K562 (cell line): ENCODE measurements around the gene CARD10. TPM values are rescaled to one million over a fixed set of nuclear protein-coding genes. Genes with fewer than 3 reads are reported as not detected.

Experiments used
- ATAC-seq: fragments of 200-7000 bp; cut with Tn5 transposase; 3 replicates; pipeline ENCODE4 v1.9.1; 2020; ENCODE audit warnings: moderate library complexity
- BruUV-seq: library from RNA; stranded (reverse); fragments of 400-500 nt; replicated peaks from 2 replicates; lab custom pipeline; 2021; lab: Mats Ljungman, UMichigan
- CTCF ChIA-PET: fragments of 300-600 bp; formaldehyde crosslinking; extraction: SDS; loops from one replicate; lab custom pipeline; 2021; ENCODE audit warnings: low intra/inter-chr PET ratio; lab: Yijun Ruan, JAX
- POLR2A ChIA-PET: fragments of 300-600, 350-650 bp; sonication (Branson Sonifier 250); formaldehyde crosslinking; extraction: SDS; loops from one replicate; lab custom pipeline; 2021; ENCODE audit warnings: antibody characterized with exemption, inconsistent platforms; lab: Yijun Ruan, JAX
- DNase-seq, 4 experiments: peaks; one replicate each; pipeline versions ENCODE4 v3.0.0 to v3.0.0-alpha.2; 2011 to 2018; ENCODE audit warnings: low spot score in 3 of 4, mixed read lengths in 3 of 4; ENCODE audit errors: extremely low read depth in 1 of 4
- FAIRE-seq: peaks from 2 replicates; lab custom pipeline; 2011; peaks lifted over from hg19 to GRCh38; lab: Jason Lieb, UNC
- H2AFZ ChIP-seq: 2 replicates; pipeline ENCODE4 v1.6.0; 2011; ENCODE audit warnings: low read depth, low read length, control low read depth, inconsistent platforms
- H3K27ac ChIP-seq: fragments of 200-600 bp; 3 replicates; pipeline ENCODE4 v1.8.0; 2011; ENCODE audit warnings: low read depth, mild to moderate bottlenecking, control low read depth, inconsistent platforms, low read length, moderate library complexity, mixed read lengths; ENCODE audit errors: extremely low read depth
- H3K27me3 ChIP-seq, 2 experiments: fragments of 300-600 bp in 1 of 2; 2 replicates in 1 of 2; 3 replicates in 1 of 2; pipeline versions ENCODE4 v1.6.0 to v1.8.0; 2011; ENCODE audit warnings: inconsistent platforms in 2 of 2, low read length in 2 of 2, mild to moderate bottlenecking in 1 of 2, mixed read lengths in 1 of 2, moderate library complexity in 1 of 2; ENCODE audit not compliant: control insufficient read depth in 2 of 2, insufficient read depth in 2 of 2
- H3K36me3 ChIP-seq: fragments of 300-600 bp; 3 replicates; pipeline ENCODE4 v1.8.0; 2011; ENCODE audit warnings: mild to moderate bottlenecking, low read length, inconsistent platforms; ENCODE audit not compliant: control insufficient read depth, insufficient read depth
- H3K4me1 ChIP-seq, 2 experiments: fragments of 200-600 bp in 1 of 2; replicated peaks in 1 of 2; 2 replicates in 1 of 2; 3 replicates in 1 of 2; pipeline versions ENCODE4 v1.5.1 to v1.8.0; 2011; ENCODE audit warnings: inconsistent platforms in 2 of 2, low read length in 2 of 2, mild to moderate bottlenecking in 1 of 2, mixed read lengths in 1 of 2, moderate library complexity in 1 of 2; ENCODE audit not compliant: control insufficient read depth in 2 of 2, insufficient read depth in 2 of 2
- H3K4me2 ChIP-seq: 2 replicates; pipeline ENCODE4 v1.6.1; 2011; ENCODE audit warnings: low read length, control low read depth, inconsistent platforms, mixed read lengths; ENCODE audit not compliant: insufficient read depth
- H3K4me3 ChIP-seq: fragments of 200-600 bp; sonication (generic), shearing (Covaris generic); 2 replicates; pipeline ENCODE4 v1.5.1; 2016; ENCODE audit warnings: control low read depth, inconsistent platforms
- H3K79me2 ChIP-seq: fragments of 200-600 bp; 3 replicates; pipeline ENCODE4 v1.8.0; 2011; ENCODE audit warnings: low read length, inconsistent platforms; ENCODE audit not compliant: control insufficient read depth, insufficient read depth
- H3K9ac ChIP-seq, 2 experiments: 2 replicates each; pipeline versions ENCODE4 v1.6.0 to v1.6.1; 2011; ENCODE audit warnings: low read depth in 2 of 2, low read length in 2 of 2, control low read depth in 1 of 2, inconsistent platforms in 1 of 2, mild to moderate bottlenecking in 1 of 2, mixed read lengths in 1 of 2; ENCODE audit not compliant: insufficient read depth in 1 of 2
- H3K9me1 ChIP-seq: one replicate; pipeline ENCODE4 v1.6.0; 2011; ENCODE audit warnings: inconsistent platforms, mild to moderate bottlenecking, low read length, moderate library complexity; ENCODE audit not compliant: control insufficient read depth, insufficient read depth
- H3K9me3 ChIP-seq: replicated peaks from 2 replicates; pipeline ENCODE4 v1.5.1; 2011; ENCODE audit warnings: low read depth, low read length, inconsistent platforms; ENCODE audit not compliant: control insufficient read depth, insufficient read depth
- H4K20me1 ChIP-seq: replicated peaks from 2 replicates; pipeline ENCODE4 v1.6.1; 2011; ENCODE audit warnings: low read length, inconsistent platforms, mixed read lengths; ENCODE audit not compliant: control insufficient read depth, insufficient read depth
- E2F3 ChIP-seq: fragments of 250-450 bp; sonication (Bioruptor Pico); IDR thresholded peaks from 2 replicates; pipeline ENCODE4 v1.4.0; 2020; ENCODE audit warnings: mild to moderate bottlenecking
- EP300 ChIP-seq: IDR thresholded peaks from 2 replicates; pipeline ENCODE4 v1.6.1; 2012; ENCODE audit warnings: low read length, improper control_type of control experiment
- ETS2 ChIP-seq: IDR thresholded peaks from 2 replicates; pipeline ENCODE4 v1.6.1; 2016; ENCODE audit warnings: borderline replicate concordance, missing genetic modification characterization, mild to moderate bottlenecking, moderate library complexity, missing compliant biosample characterization; ENCODE audit not compliant: poor library complexity, severe bottlenecking
- FUS ChIP-seq: fragments of 200-400 bp; formaldehyde crosslinking; optimal IDR thresholded peaks from 2 replicates; pipeline ENCODE3; 2017; ENCODE audit warnings: low read depth, low read length
- NFATC3 ChIP-seq: fragments of 450-650 bp; IDR thresholded peaks from 2 replicates; pipeline ENCODE4 v1.6.1; 2017; ENCODE audit warnings: mild to moderate bottlenecking
- NR0B1 ChIP-seq: fragments of 450-650 bp; IDR thresholded peaks from one replicate; pipeline ENCODE4 v1.6.1; 2018; ENCODE audit warnings: mild to moderate bottlenecking, moderate library complexity; ENCODE audit not compliant: partially characterized antibody
- NR1H2 ChIP-seq: sonication (generic); formaldehyde crosslinking; IDR thresholded peaks from 2 replicates; pipeline ENCODE4 v1.4.0; 2020; ENCODE audit warnings: mild to moderate bottlenecking, missing genetic modification reagents
- NR2C2 ChIP-seq, 2 experiments: fragments of 200-800 bp in 1 of 2; sonication (Bioruptor generic) in 1 of 2; sonication (generic) in 1 of 2; formaldehyde crosslinking in 1 of 2; IDR thresholded peaks; 2 replicates each; pipeline versions ENCODE4 v1.6.1 to v1.8.0; 2016 to 2022; ENCODE audit warnings: mild to moderate bottlenecking in 1 of 2, missing compliant biosample characterization in 1 of 2, missing genetic modification characterization in 1 of 2, missing genetic modification reagents in 1 of 2
- ZNF140 ChIP-seq: fragments of 250-450 bp; sonication (Bioruptor Pico); IDR thresholded peaks from 2 replicates; pipeline ENCODE4 v1.8.0; 2021; ENCODE audit warnings: moderate library complexity, mild to moderate bottlenecking, inconsistent platforms
- ZNF23 ChIP-seq: fragments of 250-450 bp; sonication (Bioruptor Pico); IDR thresholded peaks from 2 replicates; pipeline ENCODE4 v1.4.0; 2020; ENCODE audit warnings: mild to moderate bottlenecking
- ZNF282 ChIP-seq: sonication (generic); formaldehyde crosslinking; IDR thresholded peaks from 2 replicates; pipeline ENCODE4 v1.8.1; 2023; ENCODE audit warnings: missing genetic modification reagents
- ZSCAN32 ChIP-seq: fragments of 450-650 bp; formaldehyde crosslinking; IDR thresholded peaks from 2 replicates; pipeline ENCODE4 v1.4.0; 2020; ENCODE audit warnings: mild to moderate bottlenecking, moderate library complexity
- WGBS: fragments of 100-300 bp; shearing (Covaris generic); methylation state at CpG from one replicate; pipeline ENCODE4 v1.1.6; 2016; ENCODE audit warnings: low coverage, mixed read lengths; ENCODE audit not compliant: insufficient coverage; ENCODE audit errors: missing lambda C conversion rate; 5-methylcytosine and 5-hydroxymethylcytosine counted together
- in situ Hi-C: fragments of 300-500 bp; cut with MboI; formaldehyde crosslinking; loops from 4 replicates; pipeline ENCODE4 v1.15.0; 2018; ENCODE audit warnings: inconsistent platforms, mixed read lengths
- intact Hi-C: fragments of 100-400 bp; cut with micrococcal nuclease; formaldehyde crosslinking; loops from 2 replicates; pipeline ENCODE4 v1.14.2; 2022
- polyA plus RNA-seq, 8 experiments: library from polyadenylated mRNA; depleted of rRNA in 4 of 8; stranded (reverse) in 5 of 8; unstranded in 3 of 8; fragments of >200 nt; fragmentation: Nextera tagmentation in 2 of 8; fragmentation: Illumina TruSeq in 1 of 8; extraction: Ambion mirVana in 2 of 8; extraction: Trizol in 1 of 8; gene quantifications; 2 replicates each; pipeline versions ENCODE4 v1.2.1 to v1.2.3, GENCODE V29; 2011 to 2014; ENCODE audit warnings: inconsistent platforms in 1 of 8, missing spikeins in 1 of 8
- total RNA-seq, 7 experiments: library from RNA; depleted of rRNA in 6 of 7; stranded (reverse); fragments of >200 nt in 6 of 7; fragmentation: Illumina TruSeq in 2 of 7; extraction: Trizol in 2 of 7; gene quantifications; 2 replicates each; pipeline versions ENCODE4 v1.2.1 to v1.2.3, GENCODE V29; 2011 to 2021; ENCODE audit warnings: low replicate concordance in 1 of 7
- TF ChIP-seq, protein P1 (sequence below): fragments of 450-650 bp; IDR thresholded peaks from 2 replicates; pipeline ENCODE4 v1.6.1; 2014; ENCODE audit warnings: low read depth, mild to moderate bottlenecking, moderate library complexity, borderline replicate concordance

The CARD10 gene
- total and polyA plus RNA-seq, 9 of the 15 experiments (the other 6 are each of a cell fraction or from before 2014, with no cell fraction given): 0.13 to 5.8 (median 1.6) TPM

DNA sequence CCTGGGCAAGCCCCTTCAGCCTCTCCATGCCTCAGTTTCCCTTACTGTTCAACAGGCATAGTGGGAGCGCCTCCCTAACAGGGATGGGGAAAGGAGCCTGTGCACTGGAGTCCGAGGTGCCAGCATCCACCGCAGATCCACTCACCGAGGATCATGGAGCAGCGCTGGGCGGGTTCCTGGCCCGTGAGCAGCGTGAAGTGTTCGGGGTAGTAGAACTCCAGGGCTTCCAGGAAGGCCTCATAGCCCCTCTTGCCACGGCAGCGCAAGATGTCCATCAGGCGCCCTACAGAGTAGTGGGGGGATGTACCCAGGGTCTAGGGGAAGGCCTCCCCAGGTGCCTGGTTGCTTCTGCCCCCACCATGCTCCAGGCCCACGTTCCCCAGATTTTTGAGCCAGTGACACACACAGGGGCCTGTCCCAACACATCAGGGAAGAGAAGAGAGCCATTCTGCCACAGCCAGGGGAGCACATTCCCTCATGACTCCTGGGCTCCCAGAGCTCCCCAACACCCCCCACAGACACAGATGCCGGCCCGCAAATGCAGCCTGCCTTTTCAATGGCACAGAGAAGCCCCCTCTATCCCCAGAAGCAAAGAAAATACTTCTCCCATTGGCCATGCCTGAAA is 1.3 kb downstream of the CARD10 start:
- H3K4me3 ChIP-seq: no peak overlapping the region
- TF ChIP-seq, protein P1, sequence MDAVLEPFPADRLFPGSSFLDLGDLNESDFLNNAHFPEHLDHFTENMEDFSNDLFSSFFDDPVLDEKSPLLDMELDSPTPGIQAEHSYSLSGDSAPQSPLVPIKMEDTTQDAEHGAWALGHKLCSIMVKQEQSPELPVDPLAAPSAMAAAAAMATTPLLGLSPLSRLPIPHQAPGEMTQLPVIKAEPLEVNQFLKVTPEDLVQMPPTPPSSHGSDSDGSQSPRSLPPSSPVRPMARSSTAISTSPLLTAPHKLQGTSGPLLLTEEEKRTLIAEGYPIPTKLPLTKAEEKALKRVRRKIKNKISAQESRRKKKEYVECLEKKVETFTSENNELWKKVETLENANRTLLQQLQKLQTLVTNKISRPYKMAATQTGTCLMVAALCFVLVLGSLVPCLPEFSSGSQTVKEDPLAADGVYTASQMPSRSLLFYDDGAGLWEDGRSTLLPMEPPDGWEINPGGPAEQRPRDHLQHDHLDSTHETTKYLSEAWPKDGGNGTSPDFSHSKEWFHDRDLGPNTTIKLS: no peak
- no peak for TF ChIP-seq ZNF282 (CRISPR knock-in tag)
- TF ChIP-seq NR2C2 (CRISPR knock-in tag; IDR thresholded peaks at IDR 0.05): no peak
- no peak for TF ChIP-seq NR2C2 (tag; IDR thresholded peaks at IDR 0.05)
- TF ChIP-seq NR1H2 (CRISPR knock-in tag): no peak
- TF ChIP-seq ZSCAN32 (CRISPR knock-in tag): no peak
- TF ChIP-seq NR0B1: no peak
- TF ChIP-seq ZNF23: no peak
- TF ChIP-seq FUS: no peak
- no peak for TF ChIP-seq EP300
- no peak for TF ChIP-seq NFATC3
- no peak for TF ChIP-seq E2F3 (CRISPR knock-in tag)
- TF ChIP-seq ZNF140 (CRISPR knock-in tag): no peak
- no peak for TF ChIP-seq ETS2 (tag)
- H3K9me1 ChIP-seq: no peaks in the 10 kb centered on the region
- ATAC-seq: no peak
- H3K27me3 ChIP-seq: no peaks in the 10 kb centered on the region; a peak in 1 of 5 replicates
- peaks cover 9 to 30% of the 10 kb centered on the region in 2 experiments; a peak in 4 of 5 replicates for H3K4me1 ChIP-seq
- no peaks in the 10 kb centered on the region for H4K20me1 ChIP-seq
- H3K9me3 ChIP-seq: no peaks in the 10 kb centered on the region
- in situ Hi-C loops: no loop called here
- H3K79me2 ChIP-seq: no peaks in the 10 kb centered on the region; the same call in 2 of the 3 replicates
- BruUV-seq: TSS peak; percentile 46
- no peak overlapping the region for H3K4me2 ChIP-seq
- peak overlapping the region; percentile 68; the same call in 1 of the 2 replicates for H2AFZ ChIP-seq
- ChIA-PET CTCF (no interaction called here), POLR2A (no interaction called here)
- no peak overlapping the region for H3K27ac ChIP-seq
- FAIRE-seq: no peak
- intact Hi-C loops: no loop called here
- peaks cover 8% of the 10 kb centered on the region; the same call in 2 of the 3 replicates for H3K36me3 ChIP-seq
- 0 out of 4 replicates have a peak overlapping the region, but pooled peaks of 1 of the 2 experiments have one; percentile 32 for H3K9ac ChIP-seq
- DNase-seq: no peak
- WGBS: 83% methylated on average over 11 of the region's 15 CpGs
